Fibroblast of pulmonary artery (primary cell): Measurements from ENCODE around the gene KIFAP3.
"Not testable (repeated sequence)": the region's sequence is repeated elsewhere in the genome, so short reads cannot be mapped to it uniquely, and the experiment has no call there.

Source experiments
- DNase-seq: peaks from one replicate; pipeline ENCODE4 v3.0.0-alpha.2; 2010; ENCODE audit warnings: low read depth
- H3K4me3 ChIP-seq: replicated peaks from 2 replicates; pipeline ENCODE4 v1.5.1; 2011; ENCODE audit warnings: low read depth, mild to moderate bottlenecking, control low read depth, low read length, moderate library complexity
- CTCF ChIP-seq: IDR thresholded peaks from 2 replicates; pipeline ENCODE4 v1.5.1; 2011; ENCODE audit warnings: mild to moderate bottlenecking, control low read depth, low read length, inconsistent platforms; ENCODE audit errors: missing control alignments

KIFAP3 gene

GRCh38 chr1:170074250-170075157 is at the start of gene KIFAP3:
TSS of gene KIFAP3 (minus strand) at chr1:170074695. CDS start at chr1:170074467, 228 bp downstream.
- TF ChIP-seq CTCF: peak; percentile 61
- peak; percentile 98 for DNase-seq
- peak within 1 kb of the TSS; percentile 87 for H3K4me3 ChIP-seq

- DNase-seq: no peak
- H3K4me3 ChIP-seq: no peak overlapping the region
- TF ChIP-seq CTCF: no peak
Observed at GRCh38 chr1:170122366-170122765, 47.9 kb upstream of the KIFAP3 start.

- peak; percentile 72 for DNase-seq
- TF ChIP-seq CTCF: no peak
- H3K4me3 ChIP-seq: no peak overlapping the region
Observed at GRCh38 chr1:170114906-170115305, 40.4 kb upstream of the KIFAP3 start.

- not testable (repeated sequence) for DNase-seq, H3K4me3 ChIP-seq
Observed at GRCh38 chr1:170113140-170113539, 38.6 kb upstream of the KIFAP3 start.

- no peak for DNase-seq
- no peak overlapping the region for H3K4me3 ChIP-seq
- TF ChIP-seq CTCF: no peak
Observed at GRCh38 chr1:170097449-170097948, 23.0 kb upstream of the KIFAP3 start.

GRCh38 chr1:170096806-170097340 is 22.4 kb upstream of the KIFAP3 start:
- DNase-seq: no peak

More at GRCh38 chr1:170096806-170097340, 22.4 kb upstream of the KIFAP3 start:
- TF ChIP-seq CTCF: no peak
- no peak overlapping the region for H3K4me3 ChIP-seq
